GM12875 (cell line): ENCODE measurements around the gene RAB26.

Experiments used
- H3K4me3 ChIP-seq: one replicate; pipeline ENCODE4 v1.5.1; 2011; ENCODE audit warnings: low read depth, low read length, control low read depth
- CTCF ChIP-seq: IDR thresholded peaks from 2 replicates; pipeline ENCODE4 v1.5.1; 2011; ENCODE audit warnings: low read depth, mild to moderate bottlenecking, control low read depth, inconsistent platforms, low read length, moderate library complexity, borderline replicate concordance; ENCODE audit not compliant: insufficient read depth

The RAB26 gene

GRCh38 chr16:2195322-2196161 is 47.1 kb downstream of the RAB26 start:
- no peak for TF ChIP-seq CTCF
- no peak overlapping the region for H3K4me3 ChIP-seq

- no peak within 1 kb of the TSS for H3K4me3 ChIP-seq
- no peak for TF ChIP-seq CTCF
Observed at GRCh38 chr16:2196162-2196980, 47.9 kb downstream of the RAB26 start, which contains the start of gene CASKIN1. TSS of gene CASKIN1 (minus strand) at chr16:2196605. CDS start at chr16:2196432, 173 bp downstream.

GRCh38 chr16:2196981-2197511 is 48.6 kb downstream of the RAB26 start:
- TF ChIP-seq CTCF = no peak
- H3K4me3 ChIP-seq = no peak overlapping the region

GRCh38 chr16:2197765-2198164 is 49.3 kb downstream of the RAB26 start:
- no peak overlapping the region for H3K4me3 ChIP-seq
- no peak for TF ChIP-seq CTCF

- no peak overlapping the region for H3K4me3 ChIP-seq
- TF ChIP-seq CTCF = no peak
Observed at GRCh38 chr16:2198283-2198682, 49.9 kb downstream of the RAB26 start.

- TF ChIP-seq CTCF = no peak
- H3K4me3 ChIP-seq = no peak overlapping the region
Observed at GRCh38 chr16:2199095-2199494, 50.7 kb downstream of the RAB26 start.
